ENCODE results near the gene KCNB1. TPM values are rescaled to one million over a fixed set of nuclear protein-coding genes. Genes with fewer than 3 reads are reported as not detected.

KCNB1 gene
- total RNA-seq, 1 experiment from 2014 or later, result 0.31 TPM

- DNase-seq (ENCODE audit: low spot score), result peak; percentile 32
Observed at GRCh38 chr20:49501917-49502316, 19.4 kb upstream of the KCNB1 start.

- no peak for DNase-seq (ENCODE audit: low spot score)
Observed at GRCh38 chr20:49497398-49497669, 14.9 kb upstream of the KCNB1 start.

GRCh38 chr20:49496553-49497397 lies 14.3 kb upstream of the KCNB1 start:
- DNase-seq (ENCODE audit: low spot score), result no peak

GRCh38 chr20:49496043-49496442 lies 13.6 kb upstream of the KCNB1 start:
- DNase-seq (ENCODE audit: low spot score), result no peak

DNA sequence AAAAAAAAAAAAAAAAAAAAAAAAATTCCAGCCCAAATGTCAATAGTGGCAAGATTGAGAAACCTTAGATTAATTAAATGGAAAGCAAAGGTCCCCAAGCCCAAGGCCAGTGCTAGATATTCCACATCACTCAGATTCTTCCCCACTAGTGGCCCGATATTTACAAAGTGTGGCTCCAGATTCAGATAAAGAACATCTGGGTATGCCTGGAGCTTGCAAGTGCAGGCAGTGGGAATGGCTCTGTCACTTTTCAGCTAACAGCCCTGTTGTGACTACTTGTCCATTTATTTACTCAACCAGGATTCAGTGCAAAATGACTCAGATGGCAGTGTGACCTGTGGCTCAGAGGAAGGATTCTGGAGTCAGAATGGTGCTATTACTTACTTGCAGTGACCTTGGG lies 8.2 kb upstream of the KCNB1 start:
- no peak for DNase-seq (ENCODE audit: low spot score)

- DNase-seq (ENCODE audit: low spot score), result no peak
Observed at GRCh38 chr20:49489688-49490087, 7.2 kb upstream of the KCNB1 start.

GRCh38 chr20:49486064-49486463 lies 3.6 kb upstream of the KCNB1 start:
- no peak for DNase-seq (ENCODE audit: low spot score)

DNA sequence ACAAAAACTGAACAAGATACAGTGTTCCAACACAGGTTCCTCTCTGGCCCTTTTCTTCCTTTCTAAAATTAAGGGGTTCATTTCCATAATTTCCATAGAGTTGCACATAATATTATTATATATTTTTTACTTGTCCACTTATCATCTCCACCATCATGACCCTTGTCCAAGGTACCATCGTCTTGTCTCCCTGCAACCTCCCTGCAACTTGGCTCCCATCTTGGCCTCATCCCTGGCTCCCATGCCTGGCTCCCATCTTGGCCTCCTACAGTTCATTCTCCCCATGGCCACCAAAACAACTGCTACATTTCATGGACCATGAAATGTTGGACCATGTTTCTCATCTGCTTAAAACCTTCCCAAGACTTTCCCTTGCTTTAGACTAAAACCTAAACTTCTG lies 3.1 kb upstream of the KCNB1 start:
- no peak for DNase-seq (ENCODE audit: low spot score)

DNA sequence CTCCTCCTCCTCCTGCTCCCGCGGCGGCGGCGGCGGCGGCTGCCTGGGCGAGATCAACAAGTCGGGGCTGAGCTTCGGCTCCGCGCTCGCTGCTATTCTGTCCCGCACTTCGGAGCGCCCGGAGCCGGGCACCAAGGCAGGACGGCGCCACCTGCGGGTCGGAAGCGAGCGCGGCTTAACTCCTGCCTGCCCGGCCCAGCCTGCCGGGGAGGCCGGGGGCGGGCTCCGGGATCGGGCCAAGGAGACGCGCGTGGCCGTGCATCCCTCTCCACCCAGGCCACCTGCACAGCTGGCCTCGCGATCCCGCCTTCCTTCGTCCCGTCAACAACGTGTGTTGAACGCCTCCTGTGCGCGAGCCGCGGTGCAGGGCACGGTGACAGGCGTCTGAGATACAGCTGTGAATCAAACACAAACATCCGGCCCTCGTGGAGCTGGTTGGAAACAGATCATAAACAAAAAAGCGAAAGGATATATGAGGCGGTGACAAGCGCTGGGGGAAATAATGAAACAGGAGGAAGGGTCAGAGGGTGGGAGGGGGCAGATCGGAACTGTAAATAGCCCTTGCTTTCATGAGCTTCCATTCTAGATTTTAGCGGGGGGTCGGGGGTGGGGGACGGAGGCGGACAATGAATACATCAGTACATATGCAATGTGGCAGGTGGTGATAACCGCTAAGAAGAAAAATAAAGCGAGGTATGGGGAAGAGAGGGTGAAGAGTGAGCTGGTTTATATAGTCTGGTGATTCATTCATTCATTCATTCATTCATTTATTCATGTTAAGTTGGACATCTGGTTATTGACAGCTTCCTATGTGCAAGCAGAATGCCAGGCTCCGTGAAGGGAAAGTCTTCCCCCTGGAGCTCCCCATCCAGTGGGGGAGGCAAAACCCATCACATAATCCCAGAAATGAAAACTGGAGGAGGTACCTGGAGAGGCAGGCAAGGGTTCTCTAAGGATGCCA lies 2.0 kb upstream of the KCNB1 start:
- DNase-seq (ENCODE audit: low spot score), result peak; percentile 65

DNA sequence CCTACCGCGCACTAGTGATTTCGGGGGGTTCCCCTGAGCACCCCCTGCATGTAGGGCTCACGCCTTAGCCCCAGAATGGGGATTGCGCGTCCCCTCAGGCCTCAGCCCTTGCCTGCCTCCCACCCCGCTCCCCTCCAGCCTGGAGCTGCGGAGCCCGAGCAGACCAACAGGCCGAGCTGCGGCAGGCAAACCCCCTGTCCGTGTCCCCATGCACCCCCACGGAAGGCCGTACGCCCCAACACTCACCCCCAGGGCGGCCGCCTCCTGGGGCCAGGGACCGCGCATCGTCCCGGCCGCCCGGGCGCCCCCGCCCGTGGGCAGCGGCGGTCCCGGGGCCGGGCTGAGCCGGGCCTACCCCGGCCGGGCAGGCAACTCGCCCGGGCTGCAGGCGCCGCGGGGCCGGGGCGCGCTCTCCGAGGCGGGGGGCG lies 1.2 kb upstream of the KCNB1 start:
- DNase-seq (ENCODE audit: low spot score), result no peak

GRCh38 chr20:49483018-49483695 lies 689 bp upstream of the KCNB1 start:
- no peak for DNase-seq (ENCODE audit: low spot score)

- DNase-seq (ENCODE audit: low spot score), result no peak
Observed at GRCh38 chr20:49482173-49482572, 295 bp downstream of the KCNB1 start.

DNA sequence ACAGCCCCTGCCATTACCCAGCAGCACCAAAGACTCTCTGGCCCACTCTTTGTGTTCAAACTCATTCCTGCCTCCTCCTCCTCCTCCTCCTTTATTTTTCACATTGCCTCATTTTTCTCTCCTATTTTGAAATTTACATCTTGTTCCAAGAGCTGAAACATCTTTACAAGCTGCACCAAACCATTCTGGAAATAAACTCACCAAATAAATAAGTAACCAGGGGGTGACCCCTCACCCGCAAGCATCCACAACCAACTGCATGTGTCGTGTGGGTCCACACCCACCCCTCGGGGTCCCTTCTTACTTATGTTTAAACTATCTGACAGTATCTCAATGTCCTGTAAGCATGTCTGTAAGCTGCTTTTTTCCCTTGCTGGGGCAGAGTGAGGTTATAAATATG lies 1.4 kb downstream of the KCNB1 start:
- no peak for DNase-seq (ENCODE audit: low spot score)

- no peak for DNase-seq (ENCODE audit: low spot score)
Observed at GRCh38 chr20:49480236-49480635, 2.2 kb downstream of the KCNB1 start.

- no peak for DNase-seq (ENCODE audit: low spot score)
Observed at GRCh38 chr20:49479785-49480184, 2.7 kb downstream of the KCNB1 start.

DNA sequence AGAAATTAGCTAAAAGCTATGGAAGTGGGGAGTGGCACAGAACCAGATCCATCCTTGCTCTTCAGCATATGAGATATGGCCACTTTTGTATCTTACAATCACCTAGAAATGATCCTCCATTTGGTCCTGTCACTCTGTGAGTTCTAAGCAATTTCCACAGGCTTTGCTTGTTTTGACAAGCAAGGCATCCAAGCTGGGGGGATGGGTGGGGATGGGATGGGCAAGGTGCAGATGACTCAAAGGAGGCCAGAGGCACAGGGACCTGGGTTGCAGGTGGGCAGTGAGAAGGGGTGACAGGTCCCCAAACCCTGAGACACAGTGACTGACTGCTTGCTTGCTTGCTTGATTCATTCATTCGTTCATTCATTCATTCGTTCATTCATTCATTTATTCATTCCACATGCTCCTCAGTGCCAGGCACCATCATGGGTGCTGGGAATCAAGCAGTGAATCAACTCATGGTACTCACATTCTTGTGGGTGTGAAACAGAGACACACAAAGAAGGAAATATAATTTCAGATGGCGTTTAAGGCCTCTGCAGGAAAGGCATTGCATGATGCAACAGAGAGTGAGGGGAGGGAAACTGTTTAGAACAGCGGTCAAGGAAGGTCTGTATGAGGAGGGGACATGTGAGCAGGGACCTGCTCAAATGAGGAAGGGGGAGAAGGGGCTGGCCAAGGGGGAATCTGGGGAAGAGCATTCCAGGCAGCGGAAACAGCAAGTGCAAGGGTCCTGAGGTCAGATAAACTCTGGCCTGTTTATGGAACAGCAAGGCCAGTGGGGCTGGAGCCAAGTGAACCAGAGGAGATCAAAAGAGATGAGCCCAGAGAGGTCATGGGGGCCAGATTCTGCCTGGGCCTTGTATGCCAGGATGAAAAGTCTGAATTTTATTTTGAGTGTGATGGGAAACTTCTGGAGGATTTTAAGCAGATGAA lies 3.4 kb downstream of the KCNB1 start:
- DNase-seq (ENCODE audit: low spot score), result no peak

GRCh38 chr20:49478266-49478665 lies 4.2 kb downstream of the KCNB1 start:
- DNase-seq (ENCODE audit: low spot score), result no peak

GRCh38 chr20:49477200-49477599 lies 5.3 kb downstream of the KCNB1 start:
- DNase-seq (ENCODE audit: low spot score), result no peak

DNA sequence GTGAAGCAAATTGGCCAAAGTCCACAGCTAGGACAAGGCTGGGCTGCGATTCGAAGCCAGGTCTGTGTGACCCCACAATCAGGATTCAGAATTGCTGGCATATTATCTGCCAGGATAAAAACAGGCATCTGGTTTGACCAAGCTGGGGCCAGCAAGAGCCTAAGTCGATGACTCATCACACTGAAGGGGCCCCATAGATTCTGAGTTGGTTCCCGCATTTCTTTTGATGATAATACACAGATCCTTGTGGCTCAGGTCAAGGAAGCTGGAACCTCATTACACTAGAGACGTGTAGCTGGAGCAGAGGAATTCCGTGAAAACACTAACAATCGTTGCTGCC lies 6.5 kb downstream of the KCNB1 start:
- peak; percentile 38 for DNase-seq (ENCODE audit: low spot score)

GRCh38 chr20:49475292-49476015 lies 7.0 kb downstream of the KCNB1 start:
- no peak for DNase-seq (ENCODE audit: low spot score)

- no peak for DNase-seq (ENCODE audit: low spot score)
Observed at GRCh38 chr20:49471397-49471796, 11.1 kb downstream of the KCNB1 start.
